A549 (cell line): ENCODE measurements around the gene GRID1. TPM values are rescaled to one million over a fixed set of nuclear protein-coding genes. Genes with fewer than 3 reads are reported as not detected.

Experiments
- ATAC-seq, 2 experiments: fragments of 200-7000 bp in 1 of 2; fragments of >200 bp in 1 of 2; cut with Nextera tagmentation in 1 of 2; cut with Tn5 transposase in 1 of 2; 3 replicates each; pipeline versions ENCODE4 v1.8.0 to v1.9.1; 2018 to 2020; ENCODE audit warnings: mild to moderate bottlenecking in 1 of 2, moderate library complexity in 1 of 2
- CTCF ChIA-PET: fragments of 300-600 bp; sonication (Branson Sonifier 250); formaldehyde crosslinking; extraction: SDS; loops from one replicate; lab custom pipeline; 2021; ENCODE audit warnings: antibody characterized with exemption, inconsistent platforms; lab: Yijun Ruan, JAX
- POLR2A ChIA-PET: fragments of 350-600 bp; formaldehyde crosslinking; extraction: SDS; loops from one replicate; lab custom pipeline; 2021; ENCODE audit warnings: antibody characterized with exemption, inconsistent platforms; lab: Yijun Ruan, JAX
- DNase-seq, 2 experiments: peaks; one replicate each; pipeline versions ENCODE4 v3.0.0 to v3.0.0-alpha.2; 2011 to 2016; ENCODE audit warnings: low read depth in 1 of 2, low spot score in 1 of 2
- FAIRE-seq: peaks from 2 replicates; lab custom pipeline; 2011; peaks lifted over from hg19 to GRCh38; lab: Jason Lieb, UNC
- H3K27ac ChIP-seq, 2 experiments: fragments of >200 bp; sonication (Bioruptor Twin); formaldehyde crosslinking; 3 replicates each; pipeline ENCODE4 v1.5.1; 2016 to 2017
- H3K4me1 ChIP-seq: fragments of >200 bp; sonication (Bioruptor Twin); formaldehyde crosslinking; 3 replicates; pipeline ENCODE4 v1.6.1; 2016
- H3K4me2 ChIP-seq: fragments of >200 bp; sonication (Bioruptor Twin); formaldehyde crosslinking; 3 replicates; pipeline ENCODE4 v1.6.1; 2016
- H3K4me3 ChIP-seq: fragments of >200 bp; sonication (Bioruptor Twin); formaldehyde crosslinking; 3 replicates; pipeline ENCODE4 v1.5.1; 2016
- H3K9me3 ChIP-seq: fragments of >200 bp; sonication (Bioruptor Twin); formaldehyde crosslinking; 3 replicates; pipeline ENCODE4 v1.6.1; 2016
- BHLHE40 ChIP-seq: IDR thresholded peaks from 2 replicates; pipeline ENCODE4 v1.6.1; 2012; ENCODE audit warnings: low read depth, low read length, inconsistent platforms
- CBX2 ChIP-seq: fragments of 200-600 bp; sonication (generic); IDR thresholded peaks from 2 replicates; pipeline ENCODE4 v1.6.1; 2016; ENCODE audit warnings: low read depth, mild to moderate bottlenecking, borderline replicate concordance
- CHD2 ChIP-seq: fragments of 150-350 bp; IDR thresholded peaks from 2 replicates; pipeline ENCODE4 v1.6.1; 2014; ENCODE audit warnings: low read length; ENCODE audit not compliant: partially characterized antibody
- EHF ChIP-seq: fragments of 250-450 bp; sonication (Bioruptor Pico); IDR thresholded peaks from 2 replicates; pipeline ENCODE4 v1.5.0; 2020; ENCODE audit warnings: mild to moderate bottlenecking
- EP300 ChIP-seq, 2 experiments: fragments of >200 bp; sonication (Bioruptor Twin); formaldehyde crosslinking; IDR thresholded peaks; 2 replicates in 1 of 2; 3 replicates in 1 of 2; pipeline ENCODE4 v1.6.1; 2016 to 2017
- ESRRA ChIP-seq: fragments of 150-350 bp; IDR thresholded peaks from 2 replicates; pipeline ENCODE4 v1.6.1; 2014; ENCODE audit warnings: mild to moderate bottlenecking, low read length, borderline replicate concordance
- FOSB ChIP-seq: fragments of 250-450 bp; sonication (Bioruptor Pico); IDR thresholded peaks from 2 replicates; pipeline ENCODE4 v1.5.0; 2020; ENCODE audit warnings: mild to moderate bottlenecking, moderate library complexity
- FOSL2 ChIP-seq, 2 experiments: fragments of 450-650 bp in 1 of 2; fragments of >200 bp in 1 of 2; sonication (Bioruptor Twin) in 1 of 2; formaldehyde crosslinking; IDR thresholded peaks; 2 replicates each; pipeline versions ENCODE4 v1.5.0 to v1.6.1; 2016 to 2020; ENCODE audit warnings: mild to moderate bottlenecking in 1 of 2, moderate library complexity in 1 of 2
- FOXS1 ChIP-seq: fragments of 250-450 bp; sonication (Bioruptor Pico); IDR thresholded peaks from 2 replicates; pipeline ENCODE4 v1.5.0; 2020; ENCODE audit warnings: mild to moderate bottlenecking, moderate library complexity
- GATA3 ChIP-seq: IDR thresholded peaks from 2 replicates; pipeline ENCODE4 v1.6.1; 2012; ENCODE audit warnings: borderline replicate concordance
- HEYL ChIP-seq: fragments of 250-450 bp; sonication (Bioruptor Pico); IDR thresholded peaks from 2 replicates; pipeline ENCODE4 v1.8.0; 2021; ENCODE audit warnings: mild to moderate bottlenecking, moderate library complexity
- HOXB5 ChIP-seq: fragments of 250-450 bp; sonication (Bioruptor Pico); IDR thresholded peaks from 2 replicates; pipeline ENCODE4 v1.5.0; 2020; ENCODE audit warnings: mild to moderate bottlenecking, moderate library complexity
- JUN ChIP-seq, 2 experiments: fragments of >200 bp; sonication (Bioruptor Twin); formaldehyde crosslinking; IDR thresholded peaks; 2 replicates in 1 of 2; 3 replicates in 1 of 2; pipeline ENCODE4 v1.6.1; 2016 to 2017
- JUNB ChIP-seq: fragments of >200 bp; sonication (Bioruptor Twin); formaldehyde crosslinking; IDR thresholded peaks from 2 replicates; pipeline ENCODE4 v1.6.1; 2016
- MAZ ChIP-seq: fragments of 150-350 bp; IDR thresholded peaks from 2 replicates; pipeline ENCODE4 v1.6.1; 2014; ENCODE audit warnings: antibody characterized with exemption, low read depth, low read length, borderline replicate concordance
- NPAS2 ChIP-seq: fragments of 250-450 bp; sonication (Bioruptor Pico); IDR thresholded peaks from 2 replicates; pipeline ENCODE4 v1.8.0; 2022; ENCODE audit warnings: mild to moderate bottlenecking, moderate library complexity, borderline replicate concordance
- NR3C1 ChIP-seq: fragments of >200 bp; sonication (Bioruptor Twin); formaldehyde crosslinking; IDR thresholded peaks from 3 replicates; pipeline ENCODE4 v1.6.1; 2017
- PHF8 ChIP-seq: fragments of 200-600 bp; sonication (generic); IDR thresholded peaks from 2 replicates; pipeline ENCODE4 v1.6.1; 2016; ENCODE audit warnings: low read depth, mild to moderate bottlenecking, antibody characterized with exemption, moderate library complexity, borderline replicate concordance
- POLR2A ChIP-seq: IDR thresholded peaks from 2 replicates; pipeline ENCODE4 v1.6.1; 2012; ENCODE audit warnings: mild to moderate bottlenecking, low read length
- POLR2AphosphoS2 ChIP-seq: conservative IDR thresholded peaks from 2 replicates; pipeline ENCODE4 v1.6.1; 2012; ENCODE audit warnings: low read length, improper control_type of control experiment, inconsistent platforms
- RFX5 ChIP-seq: fragments of 450-650 bp; IDR thresholded peaks from 2 replicates; pipeline ENCODE4 v1.7.1; 2014; ENCODE audit warnings: antibody characterized with exemption, mild to moderate bottlenecking, moderate library complexity
- RNF2 ChIP-seq: fragments of 200-600 bp; sonication (generic); IDR thresholded peaks from 2 replicates; pipeline ENCODE4 v1.6.1; 2016; ENCODE audit warnings: low read depth, mild to moderate bottlenecking, antibody characterized with exemption, moderate library complexity, borderline replicate concordance
- SREBF2 ChIP-seq: fragments of 450-650 bp; IDR thresholded peaks from 2 replicates; pipeline ENCODE4 v1.6.1; 2014; ENCODE audit warnings: mild to moderate bottlenecking, moderate library complexity
- TFCP2L1 ChIP-seq: fragments of 250-450 bp; sonication (Bioruptor Pico); IDR thresholded peaks from 2 replicates; pipeline ENCODE4 v1.5.0; 2021; ENCODE audit warnings: mild to moderate bottlenecking
- TP53 ChIP-seq: fragments of 250-450 bp; sonication (Bioruptor Pico); IDR thresholded peaks from 2 replicates; pipeline ENCODE4 v1.5.0; 2021; ENCODE audit warnings: mild to moderate bottlenecking, moderate library complexity
- ZC3H11A ChIP-seq: fragments of 450-650 bp; IDR thresholded peaks from 2 replicates; pipeline ENCODE4 v1.6.1; 2014; ENCODE audit warnings: antibody characterized with exemption, mild to moderate bottlenecking
- ZNF302 ChIP-seq: fragments of 250-450 bp; sonication (Bioruptor Pico); IDR thresholded peaks from 2 replicates; pipeline ENCODE4 v1.9.0; 2021; ENCODE audit warnings: inconsistent platforms, mild to moderate bottlenecking, moderate library complexity
- ZSCAN20 ChIP-seq: fragments of 250-450 bp; sonication (Bioruptor Pico); IDR thresholded peaks from 2 replicates; pipeline ENCODE4 v1.8.0; 2022; ENCODE audit warnings: mild to moderate bottlenecking, moderate library complexity
- WGBS: methylation state at CpG from one replicate; pipeline ENCODE4 v1.1.6; 2017; ENCODE audit errors: missing lambda C conversion rate; 5-methylcytosine and 5-hydroxymethylcytosine counted together
- polyA plus RNA-seq, 4 experiments: library from polyadenylated mRNA; depleted of rRNA in 3 of 4; stranded (reverse); fragments of >200 nt; fragmentation: RNase III in 1 of 4; extraction: RNeasy Plus Mini Kit Qiagen cat#74134 plus additional on column Dnase treatment in 1 of 4; gene quantifications; 2 replicates in 3 of 4; 3 replicates in 1 of 4; pipeline ENCODE4 v1.2.3, GENCODE V29; 2011 to 2017
- TF ChIP-seq, protein P1 (sequence below): fragments of 250-450 bp; sonication (Bioruptor Pico); IDR thresholded peaks from 2 replicates; pipeline ENCODE4 v1.5.0; 2021; ENCODE audit warnings: mild to moderate bottlenecking, moderate library complexity, borderline replicate concordance
- TF ChIP-seq, protein P2 (sequence below): IDR thresholded peaks from 2 replicates; pipeline ENCODE4 v1.6.1; 2012; ENCODE audit warnings: low read depth, borderline replicate concordance
- TF ChIP-seq, protein P3 (sequence below): IDR thresholded peaks from 2 replicates; pipeline ENCODE4 v1.6.1; 2012

GRID1 gene
- polyA plus RNA-seq, 2 of the 4 experiments (the other 2 are of a cell fraction) = 0.14 to 0.30 TPM

DNA sequence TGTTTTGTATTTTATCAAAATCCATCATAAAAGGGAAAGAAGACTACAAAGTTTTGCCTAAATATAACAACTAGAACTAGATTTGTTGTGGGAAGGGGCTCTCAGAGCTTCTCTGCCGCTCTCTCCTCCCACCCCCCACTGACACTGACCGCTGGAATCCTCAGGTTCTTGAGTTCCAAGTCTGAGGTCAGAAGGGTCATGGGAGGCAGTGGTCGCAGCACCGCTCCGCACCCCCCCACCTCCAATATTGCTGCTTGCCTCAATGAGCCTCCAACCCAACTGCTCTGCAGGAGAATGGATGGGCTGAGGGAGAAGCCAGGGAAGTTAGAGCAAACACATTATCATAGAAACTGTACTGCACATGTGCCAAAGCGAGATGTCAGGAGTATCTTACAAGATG is 359.4 kb downstream of the GRID1 start:
- ChIA-PET POLR2A (no interaction called here), CTCF (interaction anchor here (1.4 kb wide), 1 partner anchor 12 kb away, joined by 6 read pairs; no protein-coding TSS in a partner anchor)
- H3K4me1 ChIP-seq = no peaks in the 10 kb centered on the region
- FAIRE-seq (no peak), ATAC-seq (no peak), DNase-seq (no peak)
- no peaks in the 10 kb centered on the region for H3K9me3 ChIP-seq
- TF ChIP-seq, protein P1, sequence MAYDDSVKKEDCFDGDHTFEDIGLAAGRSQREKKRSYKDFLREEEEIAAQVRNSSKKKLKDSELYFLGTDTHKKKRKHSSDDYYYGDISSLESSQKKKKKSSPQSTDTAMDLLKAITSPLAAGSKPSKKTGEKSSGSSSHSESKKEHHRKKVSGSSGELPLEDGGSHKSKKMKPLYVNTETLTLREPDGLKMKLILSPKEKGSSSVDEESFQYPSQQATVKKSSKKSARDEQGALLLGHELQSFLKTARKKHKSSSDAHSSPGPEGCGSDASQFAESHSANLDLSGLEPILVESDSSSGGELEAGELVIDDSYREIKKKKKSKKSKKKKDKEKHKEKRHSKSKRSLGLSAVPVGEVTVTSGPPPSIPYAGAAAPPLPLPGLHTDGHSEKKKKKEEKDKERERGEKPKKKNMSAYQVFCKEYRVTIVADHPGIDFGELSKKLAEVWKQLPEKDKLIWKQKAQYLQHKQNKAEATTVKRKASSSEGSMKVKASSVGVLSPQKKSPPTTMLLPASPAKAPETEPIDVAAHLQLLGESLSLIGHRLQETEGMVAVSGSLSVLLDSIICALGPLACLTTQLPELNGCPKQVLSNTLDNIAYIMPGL (CRISPR knock-in tag) = no peak
- no peak overlapping the region for H3K4me3 ChIP-seq
- WGBS = 24% methylated on average over 6 of the region's 6 CpGs
- H3K4me2 ChIP-seq = no peak overlapping the region
- H3K27ac ChIP-seq = no peak overlapping the region

DNA sequence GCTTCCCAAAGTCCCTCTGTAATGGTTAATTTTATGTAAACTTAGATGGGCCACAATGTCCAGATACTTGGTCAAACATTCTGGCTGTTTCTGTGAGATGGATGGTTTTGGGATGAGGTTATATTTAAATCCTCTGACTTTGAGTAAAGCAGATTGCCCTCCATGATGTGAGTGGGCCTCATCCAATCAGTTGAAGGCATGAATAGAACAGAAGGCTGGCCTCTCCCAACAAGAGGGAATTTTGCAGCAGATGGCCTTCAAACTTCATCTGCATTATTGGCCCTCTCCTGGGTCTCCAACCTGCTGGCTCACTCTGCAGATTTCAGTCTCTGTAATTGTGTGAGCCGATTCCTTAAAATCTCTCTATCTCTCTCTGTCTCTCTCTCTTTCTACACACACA is 362.3 kb downstream of the GRID1 start:
- CTCF ChIA-PET = no interaction called here
- DNase-seq = no peak

DNA sequence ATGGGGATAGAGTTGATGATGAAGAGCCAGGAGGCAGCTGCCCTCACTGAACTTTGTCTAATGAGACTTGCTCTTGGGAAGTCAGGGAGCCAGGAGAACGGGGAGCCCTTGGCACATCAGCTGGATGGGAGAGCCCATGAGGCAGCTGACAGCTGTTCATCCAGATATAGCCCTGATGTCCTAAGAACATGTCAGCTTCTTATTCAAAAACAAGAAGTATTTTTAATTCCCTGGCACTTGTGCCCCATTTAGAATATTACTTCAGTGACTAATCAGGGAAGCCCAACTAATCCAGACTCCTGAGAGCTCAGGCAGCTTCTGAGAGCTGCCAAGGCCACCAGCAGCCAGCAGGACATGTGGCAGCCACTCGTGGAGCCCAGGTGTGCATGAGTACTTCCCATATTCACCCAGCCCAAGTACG is 363.4 kb downstream of the GRID1 start:
- no peak overlapping the region for H3K27ac ChIP-seq
- DNase-seq (no peak), ATAC-seq (no peak), FAIRE-seq (no peak)
- no peak overlapping the region for H3K4me3 ChIP-seq
- WGBS = 29% methylated on average over 3 of the region's 3 CpGs
- POLR2A ChIA-PET = no interaction called here
- no peak for TF ChIP-seq TP53 (CRISPR knock-in tag)
- TF ChIP-seq JUN (IDR thresholded peaks at IDR 0.05) = no peak
- no peak for TF ChIP-seq TFCP2L1 (CRISPR knock-in tag)
- TF ChIP-seq, protein P2, sequence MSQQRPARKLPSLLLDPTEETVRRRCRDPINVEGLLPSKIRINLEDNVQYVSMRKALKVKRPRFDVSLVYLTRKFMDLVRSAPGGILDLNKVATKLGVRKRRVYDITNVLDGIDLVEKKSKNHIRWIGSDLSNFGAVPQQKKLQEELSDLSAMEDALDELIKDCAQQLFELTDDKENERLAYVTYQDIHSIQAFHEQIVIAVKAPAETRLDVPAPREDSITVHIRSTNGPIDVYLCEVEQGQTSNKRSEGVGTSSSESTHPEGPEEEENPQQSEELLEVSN = no peak
- no peak for TF ChIP-seq ZSCAN20 (CRISPR knock-in tag)
- TF ChIP-seq JUNB = no peak
- no peak for TF ChIP-seq RNF2
- no peak for TF ChIP-seq POLR2AphosphoS2
- no peak for TF ChIP-seq MAZ
- TF ChIP-seq HOXB5 (CRISPR knock-in tag) = no peak
- TF ChIP-seq, protein P1 (CRISPR knock-in tag) = no peak
- no peak for TF ChIP-seq RFX5
- no peak for TF ChIP-seq EP300 (IDR thresholded peaks at IDR 0.05)
- TF ChIP-seq FOSB (CRISPR knock-in tag) = no peak
- no peak for TF ChIP-seq BHLHE40
- TF ChIP-seq POLR2A = no peak
- TF ChIP-seq PHF8 = no peak
- no peak for TF ChIP-seq CHD2
- H3K9me3 ChIP-seq = no peaks in the 10 kb centered on the region
- CTCF ChIA-PET = no interaction called here
- H3K4me1 ChIP-seq = no peaks in the 10 kb centered on the region
- H3K4me2 ChIP-seq = no peak overlapping the region

More for the DNA sequence above, 362.3 kb downstream of the GRID1 start:
- Histone ChIP-seq H3K4me3 (no peak overlapping the region), H3K27ac (no peak overlapping the region), H3K4me2 (no peak overlapping the region), H3K9me3 (no peaks in the 10 kb centered on the region), H3K4me1 (no peaks in the 10 kb centered on the region)
- TF ChIP-seq ESRRA = no peak
- TF ChIP-seq SREBF2 = no peak
- no peak for TF ChIP-seq BHLHE40
- no peak for TF ChIP-seq EHF (CRISPR knock-in tag)
- TF ChIP-seq HEYL (CRISPR knock-in tag) = no peak
- no peak for TF ChIP-seq PHF8
- TF ChIP-seq, protein P3, sequence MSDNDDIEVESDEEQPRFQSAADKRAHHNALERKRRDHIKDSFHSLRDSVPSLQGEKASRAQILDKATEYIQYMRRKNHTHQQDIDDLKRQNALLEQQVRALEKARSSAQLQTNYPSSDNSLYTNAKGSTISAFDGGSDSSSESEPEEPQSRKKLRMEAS = no peak
- no peak for TF ChIP-seq FOXS1 (CRISPR knock-in tag)
- no peak for TF ChIP-seq NR3C1
- TF ChIP-seq NPAS2 (CRISPR knock-in tag) = no peak
- TF ChIP-seq ZC3H11A = no peak
- TF ChIP-seq GATA3 = no peak
- TF ChIP-seq EP300 (IDR thresholded peaks at IDR 0.05) = no peak
- TF ChIP-seq MAZ = no peak
- TF ChIP-seq JUNB = no peak
- no peak for TF ChIP-seq ZNF302 (CRISPR knock-in tag)
- no peak for TF ChIP-seq CBX2
- TF ChIP-seq FOSL2 (IDR thresholded peaks at IDR 0.05) = no peak
- TF ChIP-seq FOSL2 (CRISPR knock-in tag; IDR thresholded peaks at IDR 0.05) = no peak
- TF ChIP-seq POLR2A = no peak
- POLR2A ChIA-PET = no interaction called here
- ATAC-seq (no peak), FAIRE-seq (no peak)
- 12% methylated on average over 1 of the region's 1 CpG for WGBS
